Uterus (tissue), 4 donors: Measurements from ENCODE around the gene PRORP. TPM values are rescaled to one million over a fixed set of nuclear protein-coding genes. Genes with fewer than 3 reads are reported as not detected.

ENCODE experiments used
- DNase-seq, 2 donors: peaks; one replicate each; pipeline ENCODE4 v3.0.0-alpha.2; 2019 to 2020
- H3K27ac ChIP-seq, 2 donors: fragments of 200-600 bp; sonication (generic); 1 replicate in 1 of 2; 2 replicates in 1 of 2; pipeline ENCODE4 v1.5.1; 2016 to 2018
- H3K27me3 ChIP-seq, 2 donors: fragments of 200-600 bp; sonication (generic); one replicate each; pipeline ENCODE4 v1.5.1; 2018 to 2019; ENCODE audit warnings: control low read depth in 1 of 2
- H3K36me3 ChIP-seq, 2 donors: fragments of 200-600 bp; sonication (generic); one replicate each; pipeline ENCODE4 v1.5.1; 2019; ENCODE audit warnings: control low read depth in 1 of 2
- H3K4me1 ChIP-seq, 2 donors: fragments of 200-600 bp; sonication (generic); one replicate each; pipeline ENCODE4 v1.5.1; 2018 to 2019; ENCODE audit warnings: control low read depth in 1 of 2
- H3K4me3 ChIP-seq, 2 donors: fragments of 200-600 bp; sonication (generic); 1 replicate in 1 of 2; 2 replicates in 1 of 2; pipeline ENCODE4 v1.5.1; 2018 to 2019; ENCODE audit warnings: mild to moderate bottlenecking in 1 of 2
- H3K9me3 ChIP-seq, 2 donors: fragments of 200-600 bp; sonication (generic); one replicate each; pipeline ENCODE4 v1.5.1; 2019; ENCODE audit warnings: control low read depth in 1 of 2
- CTCF ChIP-seq, 4 experiments: fragments of 200-600 bp in 2 of 4; fragments of 450-650 bp in 2 of 4; sonication (generic) in 2 of 4; IDR thresholded peaks; one replicate each; pipeline ENCODE4 v1.5.1; 2016 to 2019; ENCODE audit warnings: antibody characterized with exemption in 4 of 4, mild to moderate bottlenecking in 2 of 4, moderate library complexity in 1 of 4
- POLR2A ChIP-seq, 2 donors: fragments of 450-650 bp; IDR thresholded peaks; one replicate each; pipeline ENCODE4 v1.6.1; 2016; ENCODE audit warnings: antibody characterized with exemption in 2 of 2, mild to moderate bottlenecking in 1 of 2, moderate library complexity in 1 of 2
- intact Hi-C: fragments of 100-400 bp; cut with DNase I; formaldehyde crosslinking; loops from one replicate; pipeline ENCODE4 v1.15.1; 2023; ENCODE audit warnings: low total_unique reads
- total RNA-seq, 4 donors: library from RNA; depleted of rRNA in 3 of 4; stranded (reverse); fragments of >200 nt in 3 of 4; gene quantifications; one replicate each; pipeline versions ENCODE4 v1.1.0 to v1.2.4, GENCODE V29; 2014 to 2023
- donor health status: DM: yes; HTN: yes; CAD: no.

PRORP gene
- total RNA-seq, 4 donors from 2014 or later: 5.0 to 57.1 (median 23.4) TPM

- intact Hi-C loops: no loop called here
- no peak overlapping the region for H3K4me3 ChIP-seq
- TF ChIP-seq CTCF (IDR thresholded peaks at IDR 0.05): no peak
- TF ChIP-seq POLR2A (IDR thresholded peaks at IDR 0.05): no peak
- no peaks in the 10 kb centered on the region for H3K4me1 ChIP-seq
- no peaks in the 10 kb centered on the region for H3K27me3 ChIP-seq
- H3K27ac ChIP-seq: no peak overlapping the region
- H3K9me3 ChIP-seq: no peaks in the 10 kb centered on the region
- H3K36me3 ChIP-seq: peaks cover 0 to 2% of the 10 kb centered on the region in 2 donors
- DNase-seq: no peak
These were observed 42.5 kb downstream of the PRORP start for GRCh38 chr14:35164849-35165248.

- Histone ChIP-seq H3K4me3 (no peak overlapping the region), H3K36me3 (peaks cover 0 to 2% of the 10 kb centered on the region in 2 donors), H3K27ac (no peak overlapping the region), H3K27me3 (no peaks in the 10 kb centered on the region), H3K4me1 (no peaks in the 10 kb centered on the region), H3K9me3 (no peaks in the 10 kb centered on the region)
- intact Hi-C loops: no loop called here
- TF ChIP-seq POLR2A (IDR thresholded peaks at IDR 0.05): no peak
- no peak for TF ChIP-seq CTCF (IDR thresholded peaks at IDR 0.05)
- DNase-seq: no peak
These were observed 45.1 kb downstream of the PRORP start for GRCh38 chr14:35167496-35167895.

Other genes starting within 250 kb of the PRORP start
- gene BAZ1A, start 247.2 kb upstream of the PRORP start, total RNA-seq: 10 to 100 TPM; 11.8 to 42.0 (median 27.3) TPM
- gene SRP54, start 139.6 kb upstream of the PRORP start, total RNA-seq: 100 to 1,000 TPM in 2 of 4 donors, 10 to 100 TPM in 2; 41.7 to 219 (median 82.1) TPM
- 10 to 100 TPM; 12.4 to 82.2 (median 36.7) TPM for gene FAM177A1, start 76.3 kb upstream of the PRORP start, total RNA-seq
- 10 to 100 TPM; 18.5 to 48.0 (median 29.4) TPM for gene PPP2R3C, start 562 bp upstream of the PRORP start, total RNA-seq
- gene PSMA6, start 169.8 kb downstream of the PRORP start, total RNA-seq: 100 to 1,000 TPM; 114 to 180 (median 142) TPM